ENCODE data around the gene FLII.

FLII gene

GRCh38 chr17:18197535-18198194 lies 60.9 kb downstream of the FLII start (continued):
- TF ChIP-seq HIC1 (tag by site-specific recombination; IDR thresholded peaks at IDR 0.05), result no peak
- no peak for TF ChIP-seq ZNF202 (tag by site-specific recombination; IDR thresholded peaks at IDR 0.05; ENCODE audit: borderline replicate concordance)
- no peak for TF ChIP-seq ZNF768 (tag by site-specific recombination; IDR thresholded peaks at IDR 0.05)

- no peak for TF ChIP-seq ZNF580 (tag by site-specific recombination; IDR thresholded peaks at IDR 0.05)
- no peak for TF ChIP-seq ZNF664 (tag by site-specific recombination; IDR thresholded peaks at IDR 0.05)
- TF ChIP-seq ZNF473 (tag by site-specific recombination; IDR thresholded peaks at IDR 0.05), result no peak
- TF ChIP-seq ZNF785 (tag by site-specific recombination; IDR thresholded peaks at IDR 0.05), result no peak
- TF ChIP-seq ELK4 (IDR thresholded peaks at IDR 0.05; ENCODE audit: borderline replicate concordance, low read depth, low read length), result no peak
- no peak for TF ChIP-seq ZFP3 (tag by site-specific recombination; IDR thresholded peaks at IDR 0.05; ENCODE audit: low read depth)
- no peak for TF ChIP-seq ZNF280C (tag by site-specific recombination; IDR thresholded peaks at IDR 0.05)
- no peak for TF ChIP-seq GLIS2 (tag by site-specific recombination; IDR thresholded peaks at IDR 0.05)
- TF ChIP-seq ZNF488 (tag by site-specific recombination; IDR thresholded peaks at IDR 0.05), result no peak
- no peak for TF ChIP-seq ZIC2 (tag by site-specific recombination; IDR thresholded peaks at IDR 0.05)
- no peak for TF ChIP-seq ZNF423 (tag by site-specific recombination; IDR thresholded peaks at IDR 0.05)
- TF ChIP-seq ZSCAN5A (tag by site-specific recombination; IDR thresholded peaks at IDR 0.05), result no peak
- no peak for TF ChIP-seq ZNF777 (tag by site-specific recombination; IDR thresholded peaks at IDR 0.05; ENCODE audit: borderline replicate concordance)
- TF ChIP-seq PRDM1 (tag by site-specific recombination; IDR thresholded peaks at IDR 0.05), result no peak
- Histone ChIP-seq H3K4me3 (ENCODE audit: low read depth, low read length) (no peak overlapping the region), H3K4me1 (ENCODE audit: control insufficient read depth, insufficient read depth, low read length) (peaks cover 5% of the 10 kb centered on the region), H3K27ac (ENCODE audit: extremely low read depth, low read depth, low read length) (no peak overlapping the region), H3K36me3 (ENCODE audit: control insufficient read depth in 2 of 2, insufficient read depth in 1 of 2, low read length in 2 of 2) (peaks cover 62 to 90% of the 10 kb centered on the region in 2 experiments), H3K9me3 (ENCODE audit: control insufficient read depth, insufficient read depth, low read depth, low read length) (no peaks in the 10 kb centered on the region)
- POLR2A ChIA-PET, result no interaction called here
- CTCF ChIA-PET, result no interaction called here
Measured at GRCh38 chr17:18195246-18195645, 63.3 kb downstream of the FLII start.

Measured in HEK293 (cell line).